Fibroblast of pulmonary artery (primary cell): ENCODE data around the gene PARD3.

Experiments used
- DNase-seq: peaks from one replicate; pipeline ENCODE4 v3.0.0-alpha.2; 2010; ENCODE audit warnings: low read depth
- H3K4me3 ChIP-seq: replicated peaks from 2 replicates; pipeline ENCODE4 v1.5.1; 2011; ENCODE audit warnings: low read depth, mild to moderate bottlenecking, control low read depth, low read length, moderate library complexity
- TF ChIP-seq, protein P1 (sequence below): IDR thresholded peaks from 2 replicates; pipeline ENCODE4 v1.5.1; 2011; ENCODE audit warnings: mild to moderate bottlenecking, control low read depth, low read length, inconsistent platforms; ENCODE audit errors: missing control alignments

The PARD3 gene

DNA sequence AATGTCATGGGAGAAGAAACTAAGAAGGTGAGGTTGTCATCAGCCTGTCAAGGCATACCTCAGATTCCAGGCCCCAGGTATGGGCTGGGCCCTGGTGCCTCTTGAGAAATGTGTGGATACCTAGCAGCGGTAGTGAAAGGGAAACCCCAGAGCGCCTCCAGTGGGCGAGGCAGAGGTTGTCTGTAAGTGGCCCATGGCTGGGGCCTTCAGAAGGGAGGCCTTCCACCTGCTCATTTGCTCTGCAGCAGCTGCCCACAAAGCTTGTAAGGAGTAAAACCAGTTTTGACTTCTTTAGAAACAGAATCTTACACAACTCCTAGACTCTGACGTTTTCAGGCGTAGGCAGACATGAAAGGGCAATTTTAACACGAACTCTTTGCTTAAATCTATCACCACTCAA, 509.9 kb downstream of the PARD3 start:
- TF ChIP-seq, protein P1, sequence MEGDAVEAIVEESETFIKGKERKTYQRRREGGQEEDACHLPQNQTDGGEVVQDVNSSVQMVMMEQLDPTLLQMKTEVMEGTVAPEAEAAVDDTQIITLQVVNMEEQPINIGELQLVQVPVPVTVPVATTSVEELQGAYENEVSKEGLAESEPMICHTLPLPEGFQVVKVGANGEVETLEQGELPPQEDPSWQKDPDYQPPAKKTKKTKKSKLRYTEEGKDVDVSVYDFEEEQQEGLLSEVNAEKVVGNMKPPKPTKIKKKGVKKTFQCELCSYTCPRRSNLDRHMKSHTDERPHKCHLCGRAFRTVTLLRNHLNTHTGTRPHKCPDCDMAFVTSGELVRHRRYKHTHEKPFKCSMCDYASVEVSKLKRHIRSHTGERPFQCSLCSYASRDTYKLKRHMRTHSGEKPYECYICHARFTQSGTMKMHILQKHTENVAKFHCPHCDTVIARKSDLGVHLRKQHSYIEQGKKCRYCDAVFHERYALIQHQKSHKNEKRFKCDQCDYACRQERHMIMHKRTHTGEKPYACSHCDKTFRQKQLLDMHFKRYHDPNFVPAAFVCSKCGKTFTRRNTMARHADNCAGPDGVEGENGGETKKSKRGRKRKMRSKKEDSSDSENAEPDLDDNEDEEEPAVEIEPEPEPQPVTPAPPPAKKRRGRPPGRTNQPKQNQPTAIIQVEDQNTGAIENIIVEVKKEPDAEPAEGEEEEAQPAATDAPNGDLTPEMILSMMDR, result no peak
- no peak overlapping the region for H3K4me3 ChIP-seq
- DNase-seq, result no peak

DNA sequence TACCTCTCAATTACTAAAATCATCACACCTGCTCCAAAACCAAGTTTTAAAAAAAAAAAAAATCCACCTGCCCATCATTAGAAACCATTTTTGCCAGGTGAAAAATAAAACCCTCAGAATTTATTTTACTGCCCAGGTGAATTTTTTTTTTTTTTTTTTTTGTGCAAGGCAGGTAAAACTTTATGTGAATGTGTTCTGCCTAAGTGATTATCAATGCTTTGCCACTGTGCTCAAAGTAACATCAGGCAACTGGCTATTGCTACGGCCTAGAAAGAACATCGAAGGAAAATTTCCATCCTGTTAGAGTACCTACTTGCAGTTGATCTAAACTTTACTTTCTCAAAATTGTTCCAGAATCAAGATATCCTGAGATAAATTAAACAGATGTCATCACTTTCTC, 512.1 kb downstream of the PARD3 start:
- no peak for DNase-seq
- TF ChIP-seq, protein P1, result no peak
- H3K4me3 ChIP-seq, result no peak overlapping the region

DNA sequence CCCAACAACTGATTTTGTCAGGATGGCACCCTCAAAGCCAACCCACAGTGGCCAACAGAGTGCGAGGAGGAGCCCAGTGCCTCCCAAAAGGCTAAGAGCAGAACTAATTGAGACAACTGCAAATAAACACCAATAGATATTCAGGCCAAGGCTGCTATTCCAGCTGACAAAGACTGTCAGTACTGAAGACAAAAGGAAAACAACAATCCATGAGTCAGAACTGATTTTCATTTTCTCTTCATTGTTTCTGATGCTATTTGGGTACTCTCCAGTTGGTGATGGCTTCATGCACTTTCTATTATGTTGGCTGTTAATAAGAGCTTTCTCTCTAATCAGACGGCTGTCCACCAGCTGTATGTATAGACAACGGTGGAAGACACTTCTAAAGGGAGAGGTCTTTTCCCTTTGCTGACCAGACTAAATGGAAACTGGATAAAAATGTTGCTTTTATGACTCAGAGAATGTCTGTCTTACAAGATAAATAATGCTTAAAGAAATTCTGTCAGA, 515.9 kb downstream of the PARD3 start:
- H3K4me3 ChIP-seq, result no peak overlapping the region
- DNase-seq, result peak; percentile 76
- TF ChIP-seq, protein P1, result no peak

DNA sequence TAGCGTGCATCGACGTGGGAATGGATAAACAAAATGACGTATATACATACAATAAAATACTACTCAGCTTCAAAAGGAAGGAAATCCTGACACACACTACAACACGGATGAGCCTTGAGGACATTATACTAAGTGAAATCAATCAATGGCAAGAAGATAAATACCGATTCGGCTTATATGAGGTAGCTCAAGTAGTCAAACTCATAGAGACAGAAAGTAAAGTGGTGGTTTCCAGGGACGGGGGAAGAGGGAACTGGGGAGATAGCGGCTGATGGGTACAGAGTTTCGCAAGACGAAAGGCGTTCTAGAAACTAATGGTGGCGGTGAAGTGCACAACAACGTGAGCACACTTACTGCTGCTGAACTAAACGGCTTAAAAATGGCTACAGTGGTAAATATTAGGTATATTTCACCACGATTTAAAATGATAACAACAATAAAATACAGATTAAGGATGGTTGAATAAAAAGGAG, 516.7 kb downstream of the PARD3 start:
- DNase-seq, result no peak
- H3K4me3 ChIP-seq, result no peak overlapping the region
- TF ChIP-seq, protein P1, result no peak

DNA sequence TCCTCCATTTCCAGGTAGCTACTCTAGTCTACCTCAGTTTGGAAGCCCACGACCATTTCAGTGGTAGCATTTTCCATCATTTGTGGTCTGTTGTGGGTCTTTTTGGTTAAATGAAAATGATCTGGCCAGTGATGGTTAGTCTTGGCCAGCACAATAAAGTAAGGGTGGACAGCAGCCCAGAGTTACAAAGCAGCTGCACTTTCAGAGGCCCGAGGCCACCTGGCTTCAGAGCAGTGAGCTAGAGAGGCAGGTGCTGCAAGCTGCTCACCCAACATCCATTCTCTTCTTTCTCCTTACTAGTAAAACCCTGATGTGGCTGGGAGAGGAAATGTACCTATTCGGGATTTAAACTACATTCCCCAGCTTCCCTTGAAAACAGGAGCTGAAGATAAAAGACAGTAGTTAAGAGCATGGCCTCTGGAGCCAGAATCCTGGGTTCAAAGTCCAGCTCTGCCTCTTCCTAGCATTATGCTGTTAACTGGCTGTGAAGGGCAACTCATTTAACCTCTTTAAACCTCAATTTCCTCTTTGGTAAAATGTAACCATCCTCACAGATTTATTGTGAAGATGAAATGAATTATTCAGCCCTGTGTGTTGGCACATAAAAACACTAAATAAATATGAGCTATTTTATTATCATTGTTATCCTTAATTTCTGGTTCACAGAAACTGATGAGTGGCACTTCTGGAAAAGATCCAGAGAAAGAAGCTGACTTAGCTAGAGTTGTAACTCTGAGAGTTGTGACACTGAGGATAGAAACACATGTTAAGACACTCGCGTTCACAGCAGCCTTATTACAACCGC, 517.4 kb downstream of the PARD3 start:
- TF ChIP-seq, protein P1, result no peak
- DNase-seq, result no peak
- no peak overlapping the region for H3K4me3 ChIP-seq

DNA sequence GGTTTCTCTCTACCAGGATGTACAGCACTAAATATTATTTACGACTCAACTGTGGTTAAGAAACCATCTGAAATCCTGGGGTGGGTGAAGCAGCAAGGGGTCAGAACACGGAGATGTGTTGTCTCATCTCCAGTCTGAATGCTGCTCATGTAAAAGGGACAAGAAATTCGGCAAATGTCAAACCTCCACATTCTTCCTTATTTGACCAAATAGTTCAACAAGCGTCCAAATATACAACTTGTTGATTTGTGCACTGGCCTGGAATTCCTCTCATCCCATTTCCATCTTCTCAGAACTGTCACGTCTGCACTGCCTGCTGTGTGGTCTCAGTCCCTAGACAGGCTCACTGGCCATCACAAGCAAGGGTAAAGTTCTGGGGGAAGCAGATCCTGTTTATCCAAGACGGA, 520.0 kb downstream of the PARD3 start:
- TF ChIP-seq, protein P1, result no peak

More for the DNA sequence above, 520.0 kb downstream of the PARD3 start:
- H3K4me3 ChIP-seq, result no peak overlapping the region
- DNase-seq, result no peak
